HepG2 (cell line): ENCODE measurements around the gene ZXDC. TPM values are rescaled to one million over a fixed set of nuclear protein-coding genes. Genes with fewer than 3 reads are reported as not detected.

Source experiments
- ATAC-seq: fragments of 200-7000 bp; cut with Tn5 transposase; 3 replicates; pipeline ENCODE4 v1.9.1; 2020; ENCODE audit warnings: mild to moderate bottlenecking, moderate library complexity
- BruUV-seq: library from RNA; stranded (reverse); fragments of 400-500 nt; replicated peaks from 2 replicates; lab custom pipeline; 2021; lab: Mats Ljungman, UMichigan
- CTCF ChIA-PET: fragments of 300-600 bp; formaldehyde crosslinking; extraction: SDS; loops from one replicate; lab custom pipeline; 2021; ENCODE audit warnings: low total read pairs, inconsistent platforms, low intra/inter-chr PET ratio; lab: Yijun Ruan, JAX
- POLR2A ChIA-PET: fragments of 350-600 bp; sonication (Branson Sonifier 250); formaldehyde crosslinking; loops from one replicate; lab custom pipeline; 2020; ENCODE audit warnings: antibody characterized with exemption, inconsistent platforms; lab: Yijun Ruan, JAX
- DNase-seq: peaks from one replicate; pipeline ENCODE4 v3.0.0-alpha.2; 2015; ENCODE audit warnings: low spot score
- FAIRE-seq: peaks from 3 replicates; lab custom pipeline; 2011; peaks lifted over from hg19 to GRCh38; lab: Jason Lieb, UNC
- H2AFZ ChIP-seq: one replicate; pipeline ENCODE4 v1.6.1; 2011; ENCODE audit warnings: low read length, inconsistent platforms
- H3K27ac ChIP-seq: fragments of 300-600 bp; 3 replicates; pipeline ENCODE4 v1.8.0; 2011; ENCODE audit warnings: mixed run types, mild to moderate bottlenecking, mixed read lengths, low read length, inconsistent platforms; ENCODE audit not compliant: insufficient read depth; ENCODE audit errors: extremely low read length
- H3K27me3 ChIP-seq, 2 experiments: fragments of 200-600 bp in 1 of 2; 2 replicates in 1 of 2; 3 replicates in 1 of 2; pipeline versions ENCODE4 v1.6.0 to v1.8.0; 2011; ENCODE audit warnings: low read length in 2 of 2, mild to moderate bottlenecking in 2 of 2, moderate library complexity in 2 of 2, inconsistent platforms in 1 of 2; ENCODE audit not compliant: insufficient read depth in 2 of 2, control insufficient read depth in 1 of 2
- H3K36me3 ChIP-seq, 2 experiments: fragments of 200-600 bp in 1 of 2; replicated peaks in 1 of 2; 2 replicates in 1 of 2; 3 replicates in 1 of 2; pipeline versions ENCODE4 v1.5.1 to v1.8.0; 2011; ENCODE audit warnings: low read length in 2 of 2, inconsistent platforms in 1 of 2; ENCODE audit not compliant: insufficient read depth in 2 of 2, control insufficient read depth in 1 of 2
- H3K4me1 ChIP-seq: 2 replicates; pipeline ENCODE4 v1.5.1; 2012; ENCODE audit warnings: low read length, inconsistent platforms; ENCODE audit not compliant: insufficient read depth
- H3K4me2 ChIP-seq: 2 replicates; pipeline ENCODE4 v1.6.0; 2011; ENCODE audit warnings: low read depth, low read length, inconsistent platforms
- H3K4me3 ChIP-seq, 3 experiments: fragments of 200-600 bp in 1 of 3; sonication (generic), shearing (Covaris generic) in 1 of 3; replicated peaks in 1 of 3; 2 replicates each; pipeline ENCODE4 v1.5.1; 2011 to 2016; ENCODE audit warnings: low read length in 3 of 3, inconsistent platforms in 2 of 3, low read depth in 2 of 3, mild to moderate bottlenecking in 2 of 3, control low read depth in 1 of 3, mixed read lengths in 1 of 3; ENCODE audit not compliant: insufficient read depth in 1 of 3
- H3K79me2 ChIP-seq: one replicate; pipeline ENCODE4 v1.6.1; 2011; ENCODE audit warnings: low read length, inconsistent platforms; ENCODE audit not compliant: insufficient read depth
- H3K9ac ChIP-seq: 2 replicates; pipeline ENCODE4 v1.6.0; 2011; ENCODE audit warnings: mild to moderate bottlenecking, low read depth, low read length, inconsistent platforms; ENCODE audit not compliant: insufficient read depth
- H3K9me3 ChIP-seq: 2 replicates; pipeline ENCODE4 v1.5.1; 2012; ENCODE audit warnings: mild to moderate bottlenecking, low read length
- H4K20me1 ChIP-seq: 2 replicates; pipeline ENCODE4 v1.6.0; 2011; ENCODE audit warnings: inconsistent platforms, mild to moderate bottlenecking, low read length, moderate library complexity; ENCODE audit not compliant: insufficient read depth
- CENPT ChIP-seq: sonication (generic); formaldehyde crosslinking; IDR thresholded peaks from 2 replicates; pipeline ENCODE4 v1.8.0; 2022; ENCODE audit warnings: low read depth, mild to moderate bottlenecking, moderate library complexity, missing genetic modification reagents
- CREB1 ChIP-seq, 2 experiments: fragments of 450-650 bp in 1 of 2; IDR thresholded peaks; 2 replicates each; pipeline ENCODE4 v1.6.1; 2016 to 2017; ENCODE audit warnings: control low read depth in 1 of 2, mild to moderate bottlenecking in 1 of 2, missing compliant biosample characterization in 1 of 2, missing genetic modification characterization in 1 of 2
- ETV6 ChIP-seq: sonication (generic); formaldehyde crosslinking; conservative IDR thresholded peaks from 2 replicates; pipeline ENCODE4 v1.4.0; 2020; ENCODE audit warnings: missing genetic modification reagents
- HOXA5 ChIP-seq: sonication (generic); formaldehyde crosslinking; IDR thresholded peaks from 2 replicates; pipeline ENCODE4 v1.4.0; 2020; ENCODE audit warnings: missing genetic modification reagents
- LCORL ChIP-seq, 2 experiments: fragments of 450-650 bp in 1 of 2; sonication (generic) in 1 of 2; formaldehyde crosslinking in 1 of 2; IDR thresholded peaks; 2 replicates each; pipeline versions ENCODE4 v1.5.0 to v1.6.1; 2017 to 2020; ENCODE audit warnings: antibody characterized with exemption in 1 of 2, missing genetic modification reagents in 1 of 2
- NR2C2 ChIP-seq: sonication (generic); formaldehyde crosslinking; IDR thresholded peaks from 2 replicates; pipeline ENCODE4 v1.4.0; 2020; ENCODE audit warnings: missing genetic modification reagents, mild to moderate bottlenecking, moderate library complexity, borderline replicate concordance
- NRL ChIP-seq: sonication (generic); formaldehyde crosslinking; IDR thresholded peaks from 2 replicates; pipeline ENCODE4 v1.5.0; 2020; ENCODE audit warnings: missing genetic modification reagents, mild to moderate bottlenecking, moderate library complexity, borderline replicate concordance
- SKI ChIP-seq: fragments of 450-650 bp; IDR thresholded peaks from one replicate; pipeline ENCODE4 v1.6.1; 2018; ENCODE audit warnings: mild to moderate bottlenecking; ENCODE audit not compliant: partially characterized antibody
- TOE1 ChIP-seq: sonication (generic); formaldehyde crosslinking; IDR thresholded peaks from 2 replicates; pipeline ENCODE4 v1.4.0; 2020; ENCODE audit warnings: mild to moderate bottlenecking, missing genetic modification reagents
- ZNF10 ChIP-seq: sonication (generic); formaldehyde crosslinking; IDR thresholded peaks from 2 replicates; pipeline ENCODE4 v1.4.0; 2020; ENCODE audit warnings: mild to moderate bottlenecking, low read depth, missing genetic modification reagents, borderline replicate concordance
- ZNF317 ChIP-seq: sonication (generic); formaldehyde crosslinking; IDR thresholded peaks from 2 replicates; pipeline ENCODE4 v1.5.0; 2020; ENCODE audit warnings: mild to moderate bottlenecking, missing genetic modification reagents
- ZNF780A ChIP-seq: sonication (generic); formaldehyde crosslinking; IDR thresholded peaks from 2 replicates; pipeline ENCODE4 v1.8.0; 2022; ENCODE audit warnings: mild to moderate bottlenecking, missing genetic modification reagents, moderate library complexity
- WGBS: methylation state at CpG from one replicate; pipeline ENCODE4 v1.1.6; 2017; ENCODE audit warnings: low lambda C conversion rate; 5-methylcytosine and 5-hydroxymethylcytosine counted together
- in situ Hi-C: cut with HindIII; loops from 2 replicates; pipeline ENCODE4 v1.10.0; 2017; ENCODE audit warnings: low pct_unique_long_range_greater_than_20kb; ENCODE audit not compliant: extremely low pct_ligation_motif_present
- intact Hi-C: fragments of 100-400 bp; cut with micrococcal nuclease; formaldehyde crosslinking; loops from one replicate; pipeline ENCODE4 v1.10.0; 2022; ENCODE audit not compliant: unreplicated experiment
- polyA plus RNA-seq, 8 experiments: library from polyadenylated mRNA; depleted of rRNA in 3 of 8; stranded (reverse) in 7 of 8; unstranded in 1 of 8; fragments of >200 nt; fragmentation: Illumina TruSeq in 4 of 8; extraction: Trizol in 4 of 8; gene quantifications; 2 replicates each; pipeline versions ENCODE4 v1.2.1 to v1.2.3, GENCODE V29; 2011 to 2016; ENCODE audit warnings: low read depth in 4 of 8, missing spikeins in 1 of 8, mixed read lengths in 1 of 8; ENCODE audit not compliant: insufficient read depth in 1 of 8
- total RNA-seq, 5 experiments: library from RNA; depleted of rRNA; stranded (reverse); fragments of >200 nt; fragmentation: Illumina TruSeq; extraction: Trizol; gene quantifications; 2 replicates each; pipeline ENCODE4 v1.2.3, GENCODE V29; 2016; ENCODE audit warnings: low read depth in 1 of 5
- TF ChIP-seq, protein P1 (sequence below): sonication (generic); formaldehyde crosslinking; IDR thresholded peaks from 2 replicates; pipeline ENCODE4 v1.8.0; 2022; ENCODE audit warnings: missing genetic modification reagents, mild to moderate bottlenecking, borderline replicate concordance
- TF ChIP-seq, protein P2 (sequence below): fragments of 450-650 bp; IDR thresholded peaks from 2 replicates; pipeline ENCODE4 v1.6.1; 2017; ENCODE audit warnings: mild to moderate bottlenecking
- TF ChIP-seq, protein P3 (sequence below): sonication (generic); formaldehyde crosslinking; IDR thresholded peaks from 2 replicates; pipeline ENCODE4 v1.8.0; 2022; ENCODE audit warnings: mild to moderate bottlenecking, missing genetic modification reagents; ENCODE audit not compliant: insufficient replicate concordance

The ZXDC gene
- total and polyA plus RNA-seq, 2 of the 13 experiments (the other 11 are each of a cell fraction or from before 2014, with no cell fraction given): 17.6 to 21.2 TPM

DNA sequence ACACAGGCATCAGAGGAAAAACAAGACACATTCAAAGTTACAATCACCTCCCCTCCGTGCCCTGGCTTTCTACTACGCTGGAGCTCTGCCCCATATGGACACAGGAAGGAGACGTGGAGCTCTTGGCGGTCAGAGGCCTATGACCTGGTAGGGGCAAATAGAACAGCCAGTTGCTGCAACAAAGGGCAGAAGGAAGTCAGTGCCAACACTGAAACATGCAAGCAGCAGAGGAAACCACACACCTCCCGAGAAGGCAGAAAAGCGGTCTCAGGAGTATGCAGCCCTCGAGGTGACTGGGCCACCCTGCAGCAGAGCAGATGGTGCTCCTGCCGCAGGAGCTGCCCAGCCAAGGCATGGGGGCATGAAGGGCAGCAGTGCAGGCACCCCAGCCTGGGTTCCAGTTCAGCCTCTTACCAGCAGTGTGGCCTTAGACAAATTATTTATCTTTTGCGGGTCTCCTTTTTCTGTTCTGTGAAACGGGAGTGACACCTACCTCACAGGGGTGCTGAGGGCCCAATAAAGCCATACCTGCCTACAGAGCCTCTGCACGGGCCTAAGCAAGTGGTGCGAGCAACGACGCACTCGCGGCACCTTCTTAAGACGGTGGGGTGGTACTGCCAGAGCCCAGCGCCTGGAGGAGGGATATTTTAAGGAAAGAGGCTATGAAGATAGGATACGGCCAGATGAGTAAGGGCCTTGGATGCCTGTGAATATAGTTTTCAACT, 8.6 kb downstream of the ZXDC start (continued):
- TF ChIP-seq HOXA5: no peak
- TF ChIP-seq ZNF780A (CRISPR knock-in tag): no peak
- no peak for TF ChIP-seq CENPT (CRISPR knock-in tag)
- TF ChIP-seq CREB1 (IDR thresholded peaks at IDR 0.05): no peak
- no peak for TF ChIP-seq CREB1 (CRISPR knock-in tag; IDR thresholded peaks at IDR 0.05)
- no peak for TF ChIP-seq NR2C2 (CRISPR knock-in tag)
- TF ChIP-seq ETV6 (CRISPR knock-in tag): no peak

DNA sequence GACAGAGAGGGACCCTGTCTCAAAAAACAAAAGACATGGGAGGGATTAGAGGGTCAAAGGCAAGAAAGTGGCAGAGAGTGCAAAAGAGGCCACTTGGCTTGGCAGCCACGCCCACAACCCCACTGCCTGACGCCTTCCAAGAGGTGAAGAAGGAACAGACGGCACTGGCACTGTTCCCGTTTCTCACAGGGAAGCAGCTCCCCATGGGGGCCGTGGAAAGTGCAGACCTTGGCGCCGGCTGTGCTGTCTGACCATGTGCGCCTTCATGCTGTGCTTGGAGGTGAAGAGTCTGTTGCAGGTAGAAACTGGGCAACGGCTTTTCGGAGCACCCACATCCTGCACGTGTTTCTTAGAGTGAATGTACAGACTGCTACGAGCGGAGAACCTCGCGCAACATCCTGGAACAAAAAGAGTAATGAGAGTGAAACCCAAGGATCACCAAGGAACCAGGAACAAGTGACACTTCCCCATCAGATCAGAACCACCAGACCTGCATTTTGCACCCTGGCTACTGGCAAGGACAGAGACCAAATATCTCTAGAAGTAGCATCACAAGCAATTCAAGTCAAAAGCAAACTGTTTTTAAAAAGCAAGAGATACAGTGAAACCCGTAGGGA, 9.7 kb downstream of the ZXDC start:
- Histone ChIP-seq H3K9me3 (no peaks in the 10 kb centered on the region), H2AFZ (no peak overlapping the region), H3K9ac (0 out of 2 replicates have a peak overlapping the region, but pooled peaks have one; percentile 1), H3K4me3 (no peak overlapping the region), H3K4me1 (peaks cover 58% of the 10 kb centered on the region), H3K36me3 (peaks cover 36 to 94% of the 10 kb centered on the region in 2 experiments), H4K20me1 (peaks cover 19% of the 10 kb centered on the region; the same call in 1 of the 2 replicates), H3K27me3 (no peaks in the 10 kb centered on the region), H3K79me2 (peaks cover 45% of the 10 kb centered on the region), H3K27ac (peak overlapping the region; percentile 58), H3K4me2 (peak overlapping the region; percentile 21; the same call in 1 of the 2 replicates)
- FAIRE-seq (no peak), DNase-seq (no peak), ATAC-seq (no peak)
- in situ Hi-C loops: no loop called here
- CTCF ChIA-PET: no interaction called here
- intact Hi-C loops: no loop called here
- 96% methylated on average over 16 of the region's 16 CpGs for WGBS
- POLR2A ChIA-PET: interaction anchor here (2.4 kb wide), 1 partner anchor 9 kb away, joined by 13 read pairs; the partner anchor contains the start of gene ZXDC
- BruUV-seq: no TSS peak
- TF ChIP-seq, protein P1, sequence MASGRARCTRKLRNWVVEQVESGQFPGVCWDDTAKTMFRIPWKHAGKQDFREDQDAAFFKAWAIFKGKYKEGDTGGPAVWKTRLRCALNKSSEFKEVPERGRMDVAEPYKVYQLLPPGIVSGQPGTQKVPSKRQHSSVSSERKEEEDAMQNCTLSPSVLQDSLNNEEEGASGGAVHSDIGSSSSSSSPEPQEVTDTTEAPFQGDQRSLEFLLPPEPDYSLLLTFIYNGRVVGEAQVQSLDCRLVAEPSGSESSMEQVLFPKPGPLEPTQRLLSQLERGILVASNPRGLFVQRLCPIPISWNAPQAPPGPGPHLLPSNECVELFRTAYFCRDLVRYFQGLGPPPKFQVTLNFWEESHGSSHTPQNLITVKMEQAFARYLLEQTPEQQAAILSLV (CRISPR knock-in tag): no peak
- TF ChIP-seq, protein P2, sequence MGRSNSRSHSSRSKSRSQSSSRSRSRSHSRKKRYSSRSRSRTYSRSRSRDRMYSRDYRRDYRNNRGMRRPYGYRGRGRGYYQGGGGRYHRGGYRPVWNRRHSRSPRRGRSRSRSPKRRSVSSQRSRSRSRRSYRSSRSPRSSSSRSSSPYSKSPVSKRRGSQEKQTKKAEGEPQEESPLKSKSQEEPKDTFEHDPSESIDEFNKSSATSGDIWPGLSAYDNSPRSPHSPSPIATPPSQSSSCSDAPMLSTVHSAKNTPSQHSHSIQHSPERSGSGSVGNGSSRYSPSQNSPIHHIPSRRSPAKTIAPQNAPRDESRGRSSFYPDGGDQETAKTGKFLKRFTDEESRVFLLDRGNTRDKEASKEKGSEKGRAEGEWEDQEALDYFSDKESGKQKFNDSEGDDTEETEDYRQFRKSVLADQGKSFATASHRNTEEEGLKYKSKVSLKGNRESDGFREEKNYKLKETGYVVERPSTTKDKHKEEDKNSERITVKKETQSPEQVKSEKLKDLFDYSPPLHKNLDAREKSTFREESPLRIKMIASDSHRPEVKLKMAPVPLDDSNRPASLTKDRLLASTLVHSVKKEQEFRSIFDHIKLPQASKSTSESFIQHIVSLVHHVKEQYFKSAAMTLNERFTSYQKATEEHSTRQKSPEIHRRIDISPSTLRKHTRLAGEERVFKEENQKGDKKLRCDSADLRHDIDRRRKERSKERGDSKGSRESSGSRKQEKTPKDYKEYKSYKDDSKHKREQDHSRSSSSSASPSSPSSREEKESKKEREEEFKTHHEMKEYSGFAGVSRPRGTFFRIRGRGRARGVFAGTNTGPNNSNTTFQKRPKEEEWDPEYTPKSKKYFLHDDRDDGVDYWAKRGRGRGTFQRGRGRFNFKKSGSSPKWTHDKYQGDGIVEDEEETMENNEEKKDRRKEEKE: no peak
- TF ChIP-seq TOE1 (CRISPR knock-in tag) (no peak), LCORL (IDR thresholded peaks at IDR 0.05) (no peak), LCORL (CRISPR knock-in tag; IDR thresholded peaks at IDR 0.05) (peak; percentile 1; the same call in 1 of the 2 replicates), SKI (no peak), ZNF317 (CRISPR knock-in tag) (no peak), NRL (CRISPR knock-in tag) (0 out of 2 replicates have a peak, but pooled peaks have one; percentile 26), ZNF10 (no peak)
- TF ChIP-seq, protein P3, sequence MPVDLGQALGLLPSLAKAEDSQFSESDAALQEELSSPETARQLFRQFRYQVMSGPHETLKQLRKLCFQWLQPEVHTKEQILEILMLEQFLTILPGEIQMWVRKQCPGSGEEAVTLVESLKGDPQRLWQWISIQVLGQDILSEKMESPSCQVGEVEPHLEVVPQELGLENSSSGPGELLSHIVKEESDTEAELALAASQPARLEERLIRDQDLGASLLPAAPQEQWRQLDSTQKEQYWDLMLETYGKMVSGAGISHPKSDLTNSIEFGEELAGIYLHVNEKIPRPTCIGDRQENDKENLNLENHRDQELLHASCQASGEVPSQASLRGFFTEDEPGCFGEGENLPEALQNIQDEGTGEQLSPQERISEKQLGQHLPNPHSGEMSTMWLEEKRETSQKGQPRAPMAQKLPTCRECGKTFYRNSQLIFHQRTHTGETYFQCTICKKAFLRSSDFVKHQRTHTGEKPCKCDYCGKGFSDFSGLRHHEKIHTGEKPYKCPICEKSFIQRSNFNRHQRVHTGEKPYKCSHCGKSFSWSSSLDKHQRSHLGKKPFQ (CRISPR knock-in tag): peak; percentile 13
